Hepatocyte (in vitro differentiated cells): Measurements from ENCODE around the gene QSOX2.

Experiments
- CTCF ChIP-seq: fragments of 200-600 bp; sonication (generic); IDR thresholded peaks from 2 replicates; pipeline ENCODE4 v1.5.1; 2016; ENCODE audit warnings: antibody characterized with exemption, mild to moderate bottlenecking; ENCODE audit not compliant: poor library complexity
- EZH2 ChIP-seq: fragments of 200-600 bp; sonication (generic); IDR thresholded peaks from 2 replicates; pipeline ENCODE4 v1.6.1; 2016; ENCODE audit warnings: antibody characterized with exemption, mild to moderate bottlenecking, borderline replicate concordance

GRCh38 chr9:136270173-136270705 is 24.6 kb upstream of the QSOX2 start:
- TF ChIP-seq CTCF (no peak), EZH2 (no peak)
